Subcutaneous adipose tissue (tissue), 4 donors: Measurements from ENCODE around the gene WDR46. TPM values are rescaled to one million over a fixed set of nuclear protein-coding genes. Genes with fewer than 3 reads are reported as not detected.

Experiments used
- total RNA-seq, 4 donors: library from RNA; depleted of rRNA; stranded (reverse); fragments of >200 nt; gene quantifications; one replicate each; pipeline ENCODE4 v1.1.0, GENCODE V29; 2016
- TF ChIP-seq, protein P1 (sequence below): fragments of 450-650 bp; IDR thresholded peaks from one replicate; pipeline ENCODE4 v1.5.1; 2016; ENCODE audit warnings: low read depth, mild to moderate bottlenecking, control low read depth, antibody characterized with exemption, moderate library complexity

WDR46 gene
- total RNA-seq, 4 donors from 2014 or later = 40.7 to 62.9 (median 50.6) TPM

DNA sequence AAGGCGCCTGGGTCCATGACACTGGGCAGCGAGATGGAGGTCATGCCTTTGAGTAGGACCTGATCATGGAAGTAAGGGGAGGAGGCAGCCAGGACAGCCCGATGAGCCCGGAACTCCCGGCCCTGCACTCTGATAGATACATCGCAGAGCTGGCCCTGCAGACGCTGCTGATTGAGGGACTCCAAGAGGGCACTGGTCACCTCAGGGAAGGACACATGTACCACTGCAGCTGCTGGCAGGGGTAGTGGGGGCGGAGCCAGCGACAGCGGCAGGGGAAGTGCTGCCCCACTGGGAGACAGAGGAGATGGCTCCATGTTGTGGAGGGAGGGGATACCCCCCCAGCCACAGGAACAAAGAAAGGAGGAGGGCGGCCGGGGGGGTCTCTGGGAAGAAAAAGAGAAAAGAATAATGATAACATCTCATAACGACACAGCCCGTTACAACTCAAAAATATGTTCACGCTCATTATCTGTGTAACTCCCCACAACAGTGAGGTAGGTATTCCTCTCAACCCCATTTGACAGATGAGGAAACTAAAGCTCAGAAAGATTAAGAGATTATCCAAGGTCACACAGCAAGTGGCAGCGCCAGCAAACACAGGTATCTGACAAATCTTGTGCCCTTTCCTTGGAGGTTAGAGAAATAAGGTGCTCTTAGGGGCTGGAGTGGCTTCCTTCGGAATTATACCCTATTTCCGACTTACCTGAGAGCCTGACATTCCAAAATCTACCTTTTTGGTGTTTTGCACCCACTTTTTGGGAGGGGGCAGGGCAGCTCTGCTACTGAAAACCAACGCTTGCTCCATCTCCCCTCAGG lies 27.8 kb upstream of the WDR46 start:
- TF ChIP-seq, protein P1, sequence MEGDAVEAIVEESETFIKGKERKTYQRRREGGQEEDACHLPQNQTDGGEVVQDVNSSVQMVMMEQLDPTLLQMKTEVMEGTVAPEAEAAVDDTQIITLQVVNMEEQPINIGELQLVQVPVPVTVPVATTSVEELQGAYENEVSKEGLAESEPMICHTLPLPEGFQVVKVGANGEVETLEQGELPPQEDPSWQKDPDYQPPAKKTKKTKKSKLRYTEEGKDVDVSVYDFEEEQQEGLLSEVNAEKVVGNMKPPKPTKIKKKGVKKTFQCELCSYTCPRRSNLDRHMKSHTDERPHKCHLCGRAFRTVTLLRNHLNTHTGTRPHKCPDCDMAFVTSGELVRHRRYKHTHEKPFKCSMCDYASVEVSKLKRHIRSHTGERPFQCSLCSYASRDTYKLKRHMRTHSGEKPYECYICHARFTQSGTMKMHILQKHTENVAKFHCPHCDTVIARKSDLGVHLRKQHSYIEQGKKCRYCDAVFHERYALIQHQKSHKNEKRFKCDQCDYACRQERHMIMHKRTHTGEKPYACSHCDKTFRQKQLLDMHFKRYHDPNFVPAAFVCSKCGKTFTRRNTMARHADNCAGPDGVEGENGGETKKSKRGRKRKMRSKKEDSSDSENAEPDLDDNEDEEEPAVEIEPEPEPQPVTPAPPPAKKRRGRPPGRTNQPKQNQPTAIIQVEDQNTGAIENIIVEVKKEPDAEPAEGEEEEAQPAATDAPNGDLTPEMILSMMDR = no peak

DNA sequence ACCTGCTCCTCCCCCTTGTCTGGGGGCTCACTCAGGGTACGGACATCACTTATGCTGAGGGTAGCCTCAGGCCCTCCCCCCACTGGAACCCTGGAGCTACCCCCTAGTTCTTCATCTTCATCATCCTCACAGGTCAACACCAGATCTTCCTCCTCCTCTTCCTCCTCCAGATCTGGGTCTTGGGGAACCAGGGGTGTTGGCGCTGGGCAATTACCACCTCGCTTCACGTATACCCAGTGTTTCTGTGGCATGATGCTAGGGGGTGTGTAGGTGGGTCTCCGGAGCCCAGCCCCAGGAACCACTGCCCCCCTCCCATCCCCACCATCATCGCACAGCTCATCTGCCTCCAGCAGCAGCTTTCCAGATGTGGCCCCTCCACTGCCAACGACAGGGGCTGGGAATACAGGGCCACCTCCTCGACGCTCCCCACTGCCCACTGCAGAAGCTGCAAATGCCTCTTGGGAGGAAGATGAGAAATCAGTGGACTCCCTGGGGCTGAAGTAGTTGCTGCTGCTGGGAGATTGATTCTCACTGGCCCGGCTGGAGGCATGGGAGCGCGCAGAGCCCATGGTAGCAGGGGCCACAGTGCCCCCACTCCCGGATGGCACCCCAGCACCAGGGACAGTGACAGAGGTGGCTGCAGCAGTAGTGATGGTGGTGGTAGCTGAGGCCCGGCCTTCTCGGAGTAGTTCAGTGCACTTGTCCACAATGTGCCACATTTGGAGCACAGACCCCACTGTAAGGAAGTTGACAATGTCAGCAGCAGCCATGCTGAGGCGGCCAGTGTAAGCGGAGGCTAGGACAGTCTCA lies 27.0 kb upstream of the WDR46 start:
- TF ChIP-seq, protein P1 = no peak

DNA sequence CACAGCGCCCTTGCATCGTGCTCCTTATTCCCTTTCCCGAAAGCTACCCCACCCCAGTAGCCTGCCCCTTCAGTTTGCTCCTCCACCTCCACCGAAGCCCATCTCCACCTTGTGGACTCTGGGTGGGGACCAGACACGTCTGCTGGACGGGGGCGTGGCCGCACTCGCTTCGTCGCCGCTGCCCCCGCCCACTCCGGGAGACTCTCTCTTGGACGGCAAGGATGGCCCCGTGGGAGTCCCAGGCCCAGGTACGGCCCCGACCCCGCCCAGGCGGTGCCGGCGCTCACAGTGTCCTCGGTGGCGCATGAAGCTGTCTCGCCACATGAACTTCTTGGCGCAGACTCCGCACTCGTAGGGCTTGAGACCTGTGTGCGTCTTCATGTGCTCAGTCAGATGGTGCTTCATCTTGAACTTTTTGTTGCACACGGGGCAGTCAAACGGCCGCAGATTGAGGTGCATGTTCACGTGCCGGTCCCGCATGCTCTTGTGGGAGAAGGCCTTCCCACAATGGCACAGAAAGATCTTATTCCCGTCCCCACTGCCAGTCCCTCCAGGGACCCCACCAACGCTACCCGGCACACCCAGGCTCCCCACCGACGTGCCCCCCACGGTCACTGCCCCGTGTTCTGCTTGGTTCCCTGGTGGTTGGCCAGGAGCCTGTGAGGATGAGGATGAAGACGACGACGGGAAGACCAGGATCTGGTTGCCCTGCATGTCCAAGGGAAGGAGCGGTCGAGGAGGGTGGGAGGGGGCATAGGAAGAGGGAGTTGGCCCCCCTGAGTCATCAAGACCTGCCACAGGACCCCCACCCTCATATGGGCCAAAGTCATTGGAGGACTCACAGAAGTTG lies 26.1 kb upstream of the WDR46 start:
- TF ChIP-seq, protein P1 = no peak

DNA sequence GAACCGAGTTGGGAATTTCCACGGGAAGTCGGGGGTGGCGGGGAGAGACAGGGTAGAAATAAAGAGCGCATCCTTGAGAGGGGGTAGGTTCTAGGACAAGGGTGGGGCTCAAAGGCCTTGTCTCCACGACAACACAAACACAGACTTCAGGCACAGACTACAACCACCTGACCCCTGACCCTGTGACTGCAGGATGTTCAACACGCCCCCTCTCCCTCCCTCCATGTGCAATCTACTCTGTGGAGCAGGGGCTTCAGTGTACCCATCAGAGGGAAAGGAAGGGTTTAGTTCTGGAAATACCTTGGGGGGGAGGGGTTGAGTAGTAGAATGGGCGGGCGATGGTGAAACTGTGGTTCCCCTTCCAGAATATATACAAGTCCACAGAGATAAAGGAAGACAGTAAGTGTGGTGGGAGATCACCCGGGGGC lies 25.5 kb upstream of the WDR46 start:
- TF ChIP-seq, protein P1 = no peak

DNA sequence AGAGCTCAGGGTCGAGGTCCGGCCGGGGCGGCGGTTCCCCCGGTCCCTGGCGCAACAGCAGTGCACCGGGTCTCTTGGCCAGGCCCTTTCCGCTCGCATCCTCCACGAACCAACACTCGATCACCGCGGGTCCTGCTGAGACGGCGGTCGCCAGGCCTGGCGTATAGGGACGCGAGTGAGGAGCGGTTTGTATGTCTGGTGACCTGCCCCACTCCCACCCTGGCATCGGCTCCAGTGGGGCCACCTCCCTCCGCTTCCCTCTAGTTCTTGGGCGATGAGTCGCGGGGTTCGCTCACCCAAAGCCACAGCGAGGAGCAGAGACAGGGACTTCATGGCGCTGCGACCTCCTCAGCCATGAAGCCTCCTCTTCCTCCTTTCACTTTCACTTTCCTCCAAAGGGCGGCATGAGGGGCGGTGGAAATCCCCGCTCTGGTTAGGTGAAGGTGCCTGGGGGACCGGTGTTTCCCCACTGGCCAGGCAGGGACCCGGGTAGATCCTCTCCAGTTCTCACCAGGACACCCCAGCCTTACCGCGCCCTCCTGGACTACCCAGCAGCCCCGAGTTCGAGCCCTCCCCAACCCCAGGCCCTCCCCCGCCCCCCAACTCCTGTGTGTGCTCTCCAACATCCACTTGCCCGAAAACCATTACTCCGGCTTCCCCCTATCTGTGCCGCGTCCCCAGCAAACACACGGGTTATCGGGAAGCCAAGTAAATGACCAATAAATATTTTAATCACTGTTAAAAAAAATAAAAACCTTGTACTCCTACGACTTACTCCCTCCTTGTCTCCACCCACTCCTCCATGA lies 24.9 kb upstream of the WDR46 start, which contains the start of gene TAPBP:
TSS of gene TAPBP (minus strand) at position 370 of the 806 bp plus-strand sequence. CDS start at position 333, 37 bp downstream.
- TF ChIP-seq, protein P1 = no peak

DNA sequence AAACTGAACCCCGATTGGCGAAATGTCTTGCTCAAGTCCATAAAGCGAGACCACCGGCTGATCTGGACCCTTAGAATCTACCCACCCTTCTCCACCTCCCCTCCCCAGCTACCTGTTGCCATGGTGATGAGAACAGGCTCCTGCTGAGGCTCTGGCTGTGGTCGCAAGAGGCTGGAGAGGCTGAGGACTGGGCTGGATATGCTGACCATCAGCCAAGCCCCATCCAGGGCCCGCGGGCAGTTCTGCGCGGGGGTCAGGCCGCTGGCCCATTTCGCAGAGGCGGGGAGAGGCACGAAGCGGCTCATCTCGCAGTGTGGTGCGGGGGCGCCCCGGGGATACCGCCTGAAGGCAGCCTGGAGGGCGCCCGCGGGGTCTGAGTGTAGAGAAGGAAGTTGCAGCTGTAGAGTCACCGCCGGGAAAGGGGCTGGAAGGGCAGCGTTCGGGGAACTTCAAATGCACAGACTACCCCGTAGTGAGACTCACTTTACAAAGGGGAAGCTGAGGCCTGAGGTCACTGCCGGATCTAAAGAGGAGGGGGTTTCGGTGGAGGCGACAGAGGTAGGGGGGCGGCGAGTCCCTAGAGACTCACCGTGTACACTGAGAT lies 24.2 kb upstream of the WDR46 start:
- TF ChIP-seq, protein P1 = no peak
